Ovary (tissue), 9 donors: ENCODE data around the gene NAALADL2. TPM values are rescaled to one million over a fixed set of nuclear protein-coding genes. Genes with fewer than 3 reads are reported as not detected.

Experiments used
- DNase-seq, 5 donors: peaks; one replicate each; pipeline ENCODE4 v3.0.0-alpha.2; 2019 to 2020
- H3K27ac ChIP-seq, 2 donors: fragments of 200-600 bp; one replicate each; pipeline versions ENCODE4 v1.5.1 to v1.8.0; 2019 to 2022
- H3K27me3 ChIP-seq: fragments of 200-600 bp; one replicate; pipeline ENCODE4 v1.8.0; 2022
- H3K36me3 ChIP-seq: fragments of 200-600 bp; sonication (generic); one replicate; pipeline ENCODE4 v1.5.1; 2019
- H3K4me1 ChIP-seq: one replicate; pipeline ENCODE4 v1.8.1; 2013; ENCODE audit warnings: mild to moderate bottlenecking, moderate library complexity; ENCODE audit not compliant: insufficient read depth
- H3K4me3 ChIP-seq: fragments of 200-600 bp; sonication (generic); one replicate; pipeline ENCODE4 v1.5.1; 2017
- H3K9me3 ChIP-seq, 2 donors: fragments of 200-600 bp in 1 of 2; sonication (generic) in 1 of 2; one replicate each; pipeline versions ENCODE4 v1.5.1 to v1.8.1; 2013 to 2019; ENCODE audit warnings: mild to moderate bottlenecking in 1 of 2, moderate library complexity in 1 of 2
- EP300 ChIP-seq: sonication (generic); formaldehyde crosslinking; IDR thresholded peaks from one replicate; pipeline ENCODE4 v1.6.1; 2017; ENCODE audit warnings: antibody characterized with exemption
- POLR2A ChIP-seq: fragments of 450-650 bp; IDR thresholded peaks from one replicate; pipeline ENCODE4 v1.6.1; 2017; ENCODE audit warnings: antibody characterized with exemption, mild to moderate bottlenecking, moderate library complexity
- WGBS, 3 donors: extraction: QIAGEN DNeasy Blood & Tissue Kit in 1 of 3; methylation state at CpG; one replicate each; pipeline versions ENCODE4 v1.1.5 to v1.1.7; 2013 to 2017; 5-methylcytosine and 5-hydroxymethylcytosine counted together
- intact Hi-C, 4 donors: fragments of 100-400 bp; cut with DNase I; formaldehyde crosslinking; loops; one replicate each; pipeline versions ENCODE4 v1.11.0 to v1.15.1; 2022 to 2023
- polyA plus RNA-seq, 2 donors: library from polyadenylated mRNA; stranded (reverse); fragments of 200-250 nt in 1 of 2; fragments of 350-450 nt in 1 of 2; fragmentation: Illumina TruSeq in 1 of 2; extraction: RNeasy Lipid Tissue Mini Kit (QIAGEN cat#74804) in 1 of 2; gene quantifications; one replicate each; pipeline ENCODE4 v1.2.3, GENCODE V29; 2013 to 2014
- total RNA-seq, 7 donors: library from RNA; depleted of rRNA in 2 of 7; stranded (reverse); fragments of >200 nt in 2 of 7; fragmentation: NEBNext Ultra II Directional in 3 of 7; extraction: Animal tissue kit (Norgen Biotek cat#: 25700) in 3 of 7; gene quantifications; one replicate each; pipeline versions ENCODE4 v1.1.0 to v1.2.4, GENCODE V29; 2016 to 2023
- TF ChIP-seq, protein P1 (sequence below), 3 donors: fragments of 450-650 bp in 2 of 3; fragments of 200-600 bp in 1 of 3; IDR thresholded peaks; one replicate each; pipeline versions ENCODE4 v1.5.1 to v1.8.0; 2016 to 2022; ENCODE audit warnings: antibody characterized with exemption in 3 of 3, mild to moderate bottlenecking in 1 of 3
- donor health status: DM: no; HTN: no; CAD: no; lungs with moderate emphysema.
- donor health status: DM: no; HTN: no; CAD: no.
- donor health status: Bipolar disorder and iron deficiency.
- donor health status: DM: yes; HTN: yes; CAD: no.
- donor health status: DM: no; HTN: no; CAD: no.
- donor health status: DM: yes; HTN: yes; CAD: no.

NAALADL2 gene
- total and polyA plus RNA-seq, 9 donors = 2.3 to 29.3 (median 15.2) TPM

DNA sequence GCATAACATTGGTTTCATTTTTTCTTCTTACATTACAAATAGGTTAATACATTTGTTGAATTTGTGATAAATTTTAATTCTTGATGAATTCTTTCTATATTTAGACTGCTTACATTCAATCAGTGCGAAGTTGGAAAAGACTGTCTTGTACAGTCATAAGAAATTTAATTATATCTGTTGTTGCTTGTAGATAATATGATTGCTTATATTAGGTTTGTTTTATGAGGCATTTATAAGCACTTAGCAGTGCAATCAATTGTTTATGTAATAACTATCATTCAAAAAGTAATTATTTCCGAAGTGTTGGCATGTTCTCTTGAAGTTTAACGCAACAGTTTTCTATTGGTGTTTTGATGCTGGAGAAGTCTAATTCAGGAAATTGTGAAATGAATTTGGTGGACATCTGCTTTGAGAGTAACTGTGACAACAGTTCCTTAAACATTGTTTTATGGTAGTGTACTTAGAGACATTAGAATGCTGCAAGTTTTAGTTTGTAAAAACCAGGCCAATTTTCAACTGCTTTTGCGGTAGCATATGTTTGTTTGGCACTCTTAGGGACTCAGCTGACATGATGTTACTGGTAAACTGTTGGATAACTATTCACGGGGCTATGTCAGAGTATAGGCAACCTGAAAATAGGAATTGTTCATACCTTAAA is 99.7 kb downstream of the NAALADL2 start:
- Histone ChIP-seq H3K9me3 (no peaks in the 10 kb centered on the region), H3K27ac (no peak overlapping the region), H3K4me1 (peaks cover 4% of the 10 kb centered on the region), H3K27me3 (no peaks in the 10 kb centered on the region), H3K36me3 (no peaks in the 10 kb centered on the region), H3K4me3 (no peak overlapping the region)
- no peak for DNase-seq
- 41 to 79% (median 57%) methylated on average over 5 of the region's 5 CpGs for WGBS, 3 donors
- intact Hi-C loops = no loop called here
- TF ChIP-seq POLR2A = no peak
- no peak for TF ChIP-seq EP300
- TF ChIP-seq, protein P1, sequence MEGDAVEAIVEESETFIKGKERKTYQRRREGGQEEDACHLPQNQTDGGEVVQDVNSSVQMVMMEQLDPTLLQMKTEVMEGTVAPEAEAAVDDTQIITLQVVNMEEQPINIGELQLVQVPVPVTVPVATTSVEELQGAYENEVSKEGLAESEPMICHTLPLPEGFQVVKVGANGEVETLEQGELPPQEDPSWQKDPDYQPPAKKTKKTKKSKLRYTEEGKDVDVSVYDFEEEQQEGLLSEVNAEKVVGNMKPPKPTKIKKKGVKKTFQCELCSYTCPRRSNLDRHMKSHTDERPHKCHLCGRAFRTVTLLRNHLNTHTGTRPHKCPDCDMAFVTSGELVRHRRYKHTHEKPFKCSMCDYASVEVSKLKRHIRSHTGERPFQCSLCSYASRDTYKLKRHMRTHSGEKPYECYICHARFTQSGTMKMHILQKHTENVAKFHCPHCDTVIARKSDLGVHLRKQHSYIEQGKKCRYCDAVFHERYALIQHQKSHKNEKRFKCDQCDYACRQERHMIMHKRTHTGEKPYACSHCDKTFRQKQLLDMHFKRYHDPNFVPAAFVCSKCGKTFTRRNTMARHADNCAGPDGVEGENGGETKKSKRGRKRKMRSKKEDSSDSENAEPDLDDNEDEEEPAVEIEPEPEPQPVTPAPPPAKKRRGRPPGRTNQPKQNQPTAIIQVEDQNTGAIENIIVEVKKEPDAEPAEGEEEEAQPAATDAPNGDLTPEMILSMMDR (IDR thresholded peaks at IDR 0.05) = no peak

DNA sequence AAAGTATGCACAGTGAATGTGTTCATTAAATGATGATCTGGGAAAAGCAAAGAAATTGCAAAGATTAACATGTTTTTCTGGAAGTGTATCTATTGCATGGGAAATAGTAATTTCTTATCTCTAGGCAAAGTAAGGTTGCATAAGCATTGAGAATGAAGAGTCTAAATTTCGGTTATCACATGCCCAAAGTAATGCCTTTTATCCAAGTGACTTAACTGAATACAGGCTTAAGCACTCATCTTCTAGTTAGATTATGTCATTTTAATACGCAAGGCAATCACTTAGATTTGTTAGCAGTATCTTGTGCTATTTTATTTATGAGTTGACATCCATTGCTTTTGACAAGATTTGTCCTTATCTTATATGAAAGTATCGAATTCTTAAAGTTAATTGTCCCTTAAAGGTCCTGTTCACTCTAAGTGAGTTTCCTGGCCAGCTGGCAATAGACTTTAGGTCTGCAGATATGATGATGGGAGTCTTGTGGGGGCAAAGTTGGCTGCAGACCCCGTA is 100.5 kb downstream of the NAALADL2 start:
- peaks cover 4% of the 10 kb centered on the region for H3K4me1 ChIP-seq
- TF ChIP-seq POLR2A (no peak), EP300 (no peak)
- TF ChIP-seq, protein P1 (IDR thresholded peaks at IDR 0.05) = no peak
- no peak overlapping the region for H3K27ac ChIP-seq
- H3K27me3 ChIP-seq = no peaks in the 10 kb centered on the region
- intact Hi-C loops = no loop called here
- H3K4me3 ChIP-seq = no peak overlapping the region
- 81 to 82% (median 81%) methylated on average over 4 of the region's 4 CpGs for WGBS, 3 donors
- H3K9me3 ChIP-seq = no peaks in the 10 kb centered on the region
- no peaks in the 10 kb centered on the region for H3K36me3 ChIP-seq
- DNase-seq = no peak

DNA sequence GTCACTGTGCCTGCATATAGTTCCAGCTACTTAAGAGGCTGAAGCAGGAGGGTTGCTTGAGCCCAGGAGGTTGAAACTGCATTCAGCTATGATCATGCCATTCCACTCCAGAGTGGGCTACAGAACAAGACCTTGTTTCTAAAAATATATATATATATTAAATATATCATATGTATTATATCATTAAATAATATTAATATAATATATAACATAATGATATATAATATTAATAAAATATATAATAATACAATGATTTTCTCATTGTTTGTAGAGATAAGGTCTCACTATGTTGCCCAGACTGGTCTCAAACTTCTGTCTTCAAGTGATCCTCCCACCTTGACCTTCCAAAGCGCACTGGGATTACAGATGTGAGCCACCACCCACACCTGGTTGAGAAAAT is 101.8 kb downstream of the NAALADL2 start:
- no peak for DNase-seq
- WGBS, 3 donors = 98 to 99% (median 98%) methylated on average over 1 of the region's 1 CpG
- peaks cover 4% of the 10 kb centered on the region for H3K4me1 ChIP-seq
- H3K27ac ChIP-seq = no peak overlapping the region
- no peaks in the 10 kb centered on the region for H3K36me3 ChIP-seq
- no peaks in the 10 kb centered on the region for H3K27me3 ChIP-seq
- intact Hi-C loops = no loop called here
- no peaks in the 10 kb centered on the region for H3K9me3 ChIP-seq
- TF ChIP-seq, protein P1 (IDR thresholded peaks at IDR 0.05) = no peak
- TF ChIP-seq POLR2A = no peak
- no peak for TF ChIP-seq EP300
- H3K4me3 ChIP-seq = no peak overlapping the region

DNA sequence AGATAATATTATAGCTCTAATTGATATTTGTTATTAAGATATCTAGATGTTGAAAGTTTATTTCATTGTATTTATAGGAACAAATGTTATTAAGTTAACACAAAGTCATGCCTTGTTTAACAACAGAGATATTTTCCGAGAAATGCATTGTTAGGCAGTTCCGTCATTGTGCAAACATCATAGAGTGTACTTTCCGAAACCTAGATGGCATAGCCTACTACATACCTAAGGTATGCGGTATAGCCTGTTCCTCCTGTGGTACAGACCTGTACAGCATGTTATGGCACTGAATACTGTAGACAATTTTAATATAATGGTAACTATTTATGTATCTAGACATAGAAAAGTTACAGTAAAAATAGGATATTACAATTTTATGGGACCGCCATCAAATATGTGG is 114.3 kb downstream of the NAALADL2 start:
- Histone ChIP-seq H3K27me3 (no peaks in the 10 kb centered on the region), H3K4me3 (no peak overlapping the region), H3K4me1 (no peaks in the 10 kb centered on the region), H3K9me3 (no peaks in the 10 kb centered on the region), H3K36me3 (no peaks in the 10 kb centered on the region), H3K27ac (no peak overlapping the region)
- WGBS, 3 donors = 95 to 97% (median 95%) methylated on average over 5 of the region's 5 CpGs
- intact Hi-C loops = no loop called here
- no peak for DNase-seq
- TF ChIP-seq, protein P1 (IDR thresholded peaks at IDR 0.05) = no peak
- TF ChIP-seq POLR2A (no peak), EP300 (no peak)
